Suprapubic skin (tissue), 4 donors: ENCODE data around the gene SMIM33.

Experiments
- EP300 ChIP-seq: sonication (generic); formaldehyde crosslinking; IDR thresholded peaks from one replicate; pipeline ENCODE4 v1.6.1; 2017; ENCODE audit warnings: antibody characterized with exemption
- POLR2A ChIP-seq, 2 donors: fragments of 450-650 bp; IDR thresholded peaks; one replicate each; pipeline ENCODE4 v1.6.1; 2017; ENCODE audit warnings: antibody characterized with exemption in 2 of 2, mild to moderate bottlenecking in 2 of 2, moderate library complexity in 2 of 2
- POLR2AphosphoS5 ChIP-seq, 3 donors: sonication (generic); formaldehyde crosslinking; IDR thresholded peaks; one replicate each; pipeline ENCODE4 v1.6.1; 2017; ENCODE audit warnings: antibody characterized with exemption in 3 of 3
- TF ChIP-seq, protein P1 (sequence below), 2 donors: fragments of 200-600 bp in 1 of 2; fragments of 450-650 bp in 1 of 2; sonication (generic) in 1 of 2; IDR thresholded peaks; one replicate each; pipeline ENCODE4 v1.5.1; 2016 to 2019; ENCODE audit warnings: antibody characterized with exemption in 2 of 2, mild to moderate bottlenecking in 1 of 2, moderate library complexity in 1 of 2

GRCh38 chr5:139461698-139462097 lies 9.1 kb upstream of the SMIM33 start:
- TF ChIP-seq, protein P1, sequence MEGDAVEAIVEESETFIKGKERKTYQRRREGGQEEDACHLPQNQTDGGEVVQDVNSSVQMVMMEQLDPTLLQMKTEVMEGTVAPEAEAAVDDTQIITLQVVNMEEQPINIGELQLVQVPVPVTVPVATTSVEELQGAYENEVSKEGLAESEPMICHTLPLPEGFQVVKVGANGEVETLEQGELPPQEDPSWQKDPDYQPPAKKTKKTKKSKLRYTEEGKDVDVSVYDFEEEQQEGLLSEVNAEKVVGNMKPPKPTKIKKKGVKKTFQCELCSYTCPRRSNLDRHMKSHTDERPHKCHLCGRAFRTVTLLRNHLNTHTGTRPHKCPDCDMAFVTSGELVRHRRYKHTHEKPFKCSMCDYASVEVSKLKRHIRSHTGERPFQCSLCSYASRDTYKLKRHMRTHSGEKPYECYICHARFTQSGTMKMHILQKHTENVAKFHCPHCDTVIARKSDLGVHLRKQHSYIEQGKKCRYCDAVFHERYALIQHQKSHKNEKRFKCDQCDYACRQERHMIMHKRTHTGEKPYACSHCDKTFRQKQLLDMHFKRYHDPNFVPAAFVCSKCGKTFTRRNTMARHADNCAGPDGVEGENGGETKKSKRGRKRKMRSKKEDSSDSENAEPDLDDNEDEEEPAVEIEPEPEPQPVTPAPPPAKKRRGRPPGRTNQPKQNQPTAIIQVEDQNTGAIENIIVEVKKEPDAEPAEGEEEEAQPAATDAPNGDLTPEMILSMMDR (IDR thresholded peaks at IDR 0.05) = no peak
- no peak for TF ChIP-seq POLR2AphosphoS5 (IDR thresholded peaks at IDR 0.05)
- no peak for TF ChIP-seq POLR2A (IDR thresholded peaks at IDR 0.05)
- no peak for TF ChIP-seq EP300
